Urinary bladder (tissue), 2 donors: ENCODE measurements around the gene PMF1. TPM values are rescaled to one million over a fixed set of nuclear protein-coding genes. Genes with fewer than 3 reads are reported as not detected.

ENCODE experiments used
- polyA plus RNA-seq: library from polyadenylated mRNA; stranded (reverse); fragments of 200-250 nt; gene quantifications from one replicate; pipeline ENCODE4 v1.2.3, GENCODE V29; 2013
- small RNA-seq: library from RNA; depleted of rRNA; stranded (forward); fragments of <200 nt; gene quantifications from one replicate; pipeline ENCODE3, GENCODE V24; 2014
- total RNA-seq: library from RNA; depleted of rRNA; stranded (reverse); fragments of >200 nt; gene quantifications from one replicate; pipeline ENCODE4 v1.2.3, GENCODE V29; 2014
- donor health status: healthy.

Gene PMF1
- total and polyA plus RNA-seq, 2 donors: 36.9 to 65.6 TPM

Small RNA genes lying within 50 kb of the gene (small RNA-seq; reads per million reads assigned to genes)
- not detected for gene RF00568

Other genes with a start within 250 kb of the PMF1 start
- 63.3 TPM for gene ARHGEF2, start 234.5 kb upstream of the PMF1 start, total RNA-seq
- gene ARHGEF2, start 234.5 kb upstream of the PMF1 start, polyA plus RNA-seq: 40.5 TPM
- gene SSR2, start 192.1 kb upstream of the PMF1 start, total RNA-seq: 213 TPM
- gene SSR2, start 192.1 kb upstream of the PMF1 start, polyA plus RNA-seq: 252 TPM
- 13.2 TPM for gene UBQLN4, start 159.2 kb upstream of the PMF1 start, total RNA-seq
- 30.3 TPM for gene UBQLN4, start 159.2 kb upstream of the PMF1 start, polyA plus RNA-seq
- 28.9 TPM for gene LAMTOR2, start 158.2 kb upstream of the PMF1 start, total RNA-seq
- gene LAMTOR2, start 158.2 kb upstream of the PMF1 start, polyA plus RNA-seq: 91.1 TPM
- gene RAB25, start 151.8 kb upstream of the PMF1 start, total RNA-seq: 11.9 TPM
- gene RAB25, start 151.8 kb upstream of the PMF1 start, polyA plus RNA-seq: 28.2 TPM
- gene MEX3A, start 130.5 kb upstream of the PMF1 start, total RNA-seq: 7.2 TPM
- 0.76 TPM for gene MEX3A, start 130.5 kb upstream of the PMF1 start, polyA plus RNA-seq
- 224 TPM for gene LMNA, start 98.3 kb upstream of the PMF1 start, total RNA-seq
- 306 TPM for gene LMNA, start 98.3 kb upstream of the PMF1 start, polyA plus RNA-seq
- 7.3 TPM for gene SEMA4A, start 59.4 kb upstream of the PMF1 start, total RNA-seq
- 7.0 TPM for gene SEMA4A, start 59.4 kb upstream of the PMF1 start, polyA plus RNA-seq
- gene SLC25A44, start 18.9 kb upstream of the PMF1 start, total RNA-seq: 5.7 TPM
- gene SLC25A44, start 18.9 kb upstream of the PMF1 start, polyA plus RNA-seq: 13.9 TPM
- 0.42 TPM for gene BGLAP, start 29.2 kb downstream of the PMF1 start, total RNA-seq
- 0.68 TPM for gene BGLAP, start 29.2 kb downstream of the PMF1 start, polyA plus RNA-seq
- 0.79 TPM for gene PAQR6, start 35.0 kb downstream of the PMF1 start, total RNA-seq
- gene PAQR6, start 35.0 kb downstream of the PMF1 start, polyA plus RNA-seq: 1.5 TPM
- gene SMG5, start 69.8 kb downstream of the PMF1 start, total RNA-seq: 33.3 TPM
- gene SMG5, start 69.8 kb downstream of the PMF1 start, polyA plus RNA-seq: 47.3 TPM
- gene TMEM79, start 71.3 kb downstream of the PMF1 start, total RNA-seq: 3.2 TPM
- gene TMEM79, start 71.3 kb downstream of the PMF1 start, polyA plus RNA-seq: 6.3 TPM
- gene GLMP, start 82.7 kb downstream of the PMF1 start, total RNA-seq: 25.9 TPM
- gene GLMP, start 82.7 kb downstream of the PMF1 start, polyA plus RNA-seq: 41.3 TPM
- gene VHLL, start 86.3 kb downstream of the PMF1 start, total RNA-seq: not detected
- not detected for gene VHLL, start 86.3 kb downstream of the PMF1 start, polyA plus RNA-seq
- 169 TPM for gene CCT3, start 125.3 kb downstream of the PMF1 start, total RNA-seq
- 178 TPM for gene CCT3, start 125.3 kb downstream of the PMF1 start, polyA plus RNA-seq
- not detected for gene TSACC, start 125.5 kb downstream of the PMF1 start, total RNA-seq
- gene TSACC, start 125.5 kb downstream of the PMF1 start, polyA plus RNA-seq: 0.28 TPM
- gene RHBG, start 156.2 kb downstream of the PMF1 start, total RNA-seq: not detected
- gene RHBG, start 156.2 kb downstream of the PMF1 start, polyA plus RNA-seq: 0.86 TPM